HG02885 (cell line): ENCODE measurements around the gene RBP2.

Experiments used
- ATAC-seq: cut with Tn5 transposase; IDR thresholded peaks from one replicate; pipeline ENCODE4 v1.9.1; 2021; ENCODE audit warnings: mild to moderate bottlenecking; ENCODE audit not compliant: unreplicated experiment, poor library complexity

RBP2 gene

DNA sequence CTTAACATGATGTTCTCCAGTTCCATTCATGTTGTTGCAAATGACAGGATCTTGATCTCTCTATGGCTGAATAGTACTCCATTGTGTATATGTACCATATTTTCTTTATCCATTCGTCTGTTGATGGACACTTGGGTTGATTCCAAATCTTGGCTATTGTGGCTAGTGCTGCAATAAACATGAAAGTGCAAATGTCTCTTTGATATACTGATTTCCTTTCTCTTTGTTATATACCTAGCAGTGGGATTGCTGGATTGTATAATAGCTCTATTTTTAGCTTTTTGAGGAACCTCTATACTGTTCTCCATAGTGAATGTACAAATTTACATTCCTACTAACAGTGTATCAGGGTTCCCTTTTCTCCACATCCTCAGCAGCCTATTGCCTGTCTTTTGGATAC is 5.9 kb upstream of the RBP2 start:
- ATAC-seq = no peak

GRCh38 chr3:139481116-139481515 is 4.8 kb upstream of the RBP2 start:
- ATAC-seq = no peak

DNA sequence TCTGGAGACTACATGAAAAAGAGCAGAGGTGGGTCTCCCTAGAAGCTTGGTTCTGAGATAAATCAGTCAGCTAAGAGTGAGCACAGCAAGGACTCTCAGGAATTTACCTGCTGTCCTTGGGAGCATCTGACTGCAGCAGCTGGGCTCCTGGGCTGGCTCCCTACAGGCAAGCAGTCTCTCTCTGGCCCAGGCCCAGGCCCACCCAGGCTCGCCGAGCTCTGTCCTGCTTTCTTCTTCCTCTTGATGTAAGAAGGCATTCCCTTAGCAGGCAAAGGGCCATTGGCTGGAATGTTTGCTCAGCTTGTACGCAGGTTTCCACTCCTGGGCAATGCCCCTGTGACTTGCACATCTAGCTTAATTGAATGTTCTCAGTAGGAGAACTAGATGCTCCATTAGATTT is 4.3 kb upstream of the RBP2 start:
- ATAC-seq = no peak

DNA sequence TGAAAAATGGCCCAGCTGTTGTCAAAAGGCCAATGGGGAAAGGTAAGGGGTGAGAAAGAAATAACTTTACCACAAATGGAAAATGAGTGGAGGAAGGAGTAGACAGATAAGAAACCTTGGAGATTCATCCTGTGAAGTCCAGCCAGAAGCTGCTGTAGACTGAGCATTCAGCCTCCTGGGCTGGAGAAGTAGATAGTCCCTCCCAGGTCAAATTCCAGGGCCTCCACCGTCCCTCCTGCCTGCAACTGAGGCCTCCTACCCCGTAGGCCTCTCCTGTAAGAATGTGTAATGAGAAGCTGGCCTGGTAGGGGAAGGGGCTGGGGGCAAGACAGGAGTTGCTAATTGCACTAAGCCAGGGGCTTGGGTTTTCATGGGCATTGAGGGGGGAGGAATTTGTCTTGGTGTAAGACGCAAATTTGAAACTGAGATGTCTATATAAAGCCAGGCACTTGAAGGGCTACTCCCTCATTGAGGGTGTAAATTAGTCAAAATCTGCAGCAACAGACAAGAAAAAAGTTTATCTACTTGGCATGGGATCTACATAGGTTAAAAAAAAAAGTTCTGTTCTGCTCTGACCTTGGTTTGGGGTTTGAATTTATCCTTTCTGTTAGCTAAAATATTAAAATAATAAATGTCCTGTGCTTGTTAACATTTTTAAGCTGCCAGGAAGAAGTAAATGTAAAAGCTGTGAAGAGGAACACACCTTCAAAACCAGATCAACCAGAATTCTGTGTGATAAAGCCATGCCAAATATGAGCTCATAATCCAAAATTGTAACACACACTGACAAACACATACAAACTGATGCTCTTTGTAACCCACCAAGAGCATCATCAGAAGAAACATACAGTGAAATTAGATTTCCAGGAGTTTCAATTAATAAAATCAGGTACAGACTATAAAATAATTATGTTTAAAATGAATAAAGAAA is 1.7 kb upstream of the RBP2 start:
- ATAC-seq = no peak

DNA sequence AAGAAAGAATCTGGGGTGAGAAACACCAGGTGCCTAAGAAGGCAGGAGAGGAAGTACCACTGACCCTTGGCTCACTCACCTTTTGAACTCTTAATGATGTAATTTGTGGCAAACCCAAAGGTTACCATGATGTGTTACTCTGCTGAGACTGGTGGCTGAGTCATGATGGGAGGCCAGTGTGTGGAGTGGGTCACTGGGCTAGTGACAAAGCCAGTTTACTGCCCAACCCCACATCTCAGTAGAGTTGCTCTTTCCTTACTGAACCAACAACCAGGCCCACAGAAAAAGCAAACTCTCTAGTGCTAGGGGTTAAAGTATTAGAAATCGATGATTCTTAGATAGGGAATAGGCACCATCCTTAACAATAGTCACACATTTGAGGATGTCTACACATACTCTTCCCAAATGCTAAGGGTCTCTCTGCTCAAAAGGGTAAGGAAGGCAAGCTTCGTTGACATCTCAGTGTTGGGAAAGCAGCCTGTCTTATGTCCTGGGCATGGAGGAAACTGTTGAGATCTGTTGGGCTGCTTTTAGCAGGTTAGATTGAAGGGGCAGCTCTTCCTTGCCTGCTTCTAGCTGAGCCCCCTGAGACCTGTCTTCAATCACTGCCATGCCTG is 3.1 kb downstream of the RBP2 start:
- no peak for ATAC-seq

DNA sequence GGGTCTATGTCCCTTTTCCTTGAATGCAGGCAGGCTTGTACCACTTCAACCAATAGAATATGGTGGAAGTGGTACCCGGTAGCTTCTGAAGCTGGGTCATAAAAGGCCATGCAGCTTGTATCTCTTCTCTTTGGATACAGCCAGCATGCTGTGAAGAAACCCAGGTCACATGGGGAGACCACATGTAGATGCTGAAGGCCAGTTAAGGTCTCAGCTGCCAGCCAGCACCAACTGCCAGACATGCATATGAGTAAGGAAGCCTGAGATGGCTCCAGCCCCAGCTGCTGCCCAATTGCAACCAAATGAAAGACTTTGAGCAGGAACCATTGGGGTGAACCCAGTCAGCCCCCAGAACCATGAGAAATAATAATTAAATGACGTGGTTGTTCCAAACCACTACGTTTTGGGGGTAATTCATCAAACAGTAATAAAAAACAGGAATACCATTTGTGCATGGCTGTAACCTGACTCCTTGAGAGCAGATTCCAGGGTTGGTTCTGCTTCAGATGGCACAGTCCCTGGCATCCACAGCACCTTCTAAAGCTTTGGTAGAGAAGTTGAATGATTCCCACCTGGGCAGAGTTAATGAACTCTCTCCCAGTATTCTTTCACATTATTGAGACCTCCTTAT is 3.8 kb downstream of the RBP2 start:
- no peak for ATAC-seq

GRCh38 chr3:139470199-139470598 is 6.1 kb downstream of the RBP2 start:
- no peak for ATAC-seq

DNA sequence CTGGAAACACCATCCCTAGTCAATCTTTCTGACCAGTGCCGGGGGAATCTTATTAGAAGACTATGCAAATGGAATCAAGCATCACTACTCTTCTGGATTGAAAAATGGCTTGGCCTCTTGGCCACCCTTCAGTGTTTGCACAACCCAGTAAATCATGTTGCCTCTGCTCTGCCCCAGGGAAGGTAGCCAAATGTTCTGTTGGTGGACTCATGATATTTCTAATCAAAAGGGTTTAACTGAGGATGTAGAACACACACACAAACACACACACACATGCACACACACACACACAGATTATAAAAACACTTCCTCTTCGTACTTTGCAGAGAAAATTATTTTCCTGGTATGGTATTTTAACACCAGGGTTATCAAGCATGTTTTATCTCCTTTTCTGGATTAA is 7.9 kb downstream of the RBP2 start:
- no peak for ATAC-seq

- ATAC-seq = no peak
Observed at GRCh38 chr3:139466360-139466759, 10.0 kb downstream of the RBP2 start.

- ATAC-seq = no peak
Observed at GRCh38 chr3:139465636-139466035, 10.7 kb downstream of the RBP2 start.

DNA sequence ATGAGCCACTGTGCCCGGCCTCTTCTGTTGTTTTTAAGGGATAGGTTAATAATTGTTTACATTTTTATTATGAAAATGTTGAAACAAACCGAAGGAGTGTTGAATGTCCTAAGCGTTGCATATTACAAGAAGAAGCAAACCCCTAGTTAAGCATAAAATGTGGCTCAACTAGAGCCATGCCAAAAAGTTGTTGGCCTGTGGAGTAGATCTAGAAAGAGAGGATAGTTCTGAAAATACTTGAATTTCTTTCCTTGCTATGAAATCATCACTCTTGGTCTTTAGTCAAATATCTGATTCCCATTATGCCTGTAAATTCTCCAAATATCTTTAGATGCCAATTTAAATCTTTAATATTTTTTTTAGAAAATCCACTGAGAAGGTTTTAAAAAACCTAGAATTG is 12.8 kb downstream of the RBP2 start:
- ATAC-seq = no peak

DNA sequence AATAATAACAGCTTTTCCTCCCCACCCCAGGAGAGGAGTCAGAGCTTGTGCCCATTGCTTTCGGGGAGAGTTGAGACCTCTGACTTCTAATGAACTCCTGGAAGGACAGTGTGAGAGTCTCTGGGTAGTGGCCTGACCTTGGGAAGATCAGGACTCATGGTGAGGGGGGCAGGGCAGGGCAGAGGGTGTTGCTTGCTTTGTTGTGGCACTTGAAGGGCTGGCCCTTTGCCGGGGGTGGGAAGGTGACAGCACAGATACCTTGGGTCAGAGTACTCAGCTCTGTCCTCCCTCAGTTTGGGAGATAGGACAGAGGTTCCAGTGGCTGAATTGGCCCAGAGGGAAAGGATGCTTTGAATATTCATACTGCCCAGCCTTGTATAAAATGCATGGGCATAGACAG is 15.8 kb downstream of the RBP2 start:
- ATAC-seq = no peak

GRCh38 chr3:139460076-139460475 is 16.2 kb downstream of the RBP2 start:
- no peak for ATAC-seq

GRCh38 chr3:139458348-139458747 is 18.0 kb downstream of the RBP2 start:
- ATAC-seq = no peak

GRCh38 chr3:139457066-139457465 is 19.2 kb downstream of the RBP2 start:
- ATAC-seq = no peak

DNA sequence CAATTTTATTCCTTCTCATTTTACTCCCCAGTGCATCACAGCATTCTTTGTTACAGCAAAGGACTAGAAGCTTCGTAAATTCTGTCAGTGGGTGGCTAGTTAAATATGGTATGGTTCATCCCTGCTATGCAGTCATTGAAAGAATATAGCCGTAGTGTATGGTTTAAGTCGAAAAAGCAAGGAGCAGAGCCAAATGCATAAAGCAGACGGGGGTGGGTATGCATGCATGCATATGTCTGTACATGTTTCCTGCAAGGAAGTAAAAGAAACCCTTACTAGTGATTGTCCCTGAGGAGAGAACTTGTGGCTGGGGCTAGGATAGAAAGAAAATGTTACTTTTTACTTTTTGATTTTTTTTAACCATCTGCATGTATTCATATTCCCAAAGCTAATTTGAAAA is 19.9 kb downstream of the RBP2 start:
- ATAC-seq = no peak

GRCh38 chr3:139455855-139456254 is 20.5 kb downstream of the RBP2 start:
- no peak for ATAC-seq

DNA sequence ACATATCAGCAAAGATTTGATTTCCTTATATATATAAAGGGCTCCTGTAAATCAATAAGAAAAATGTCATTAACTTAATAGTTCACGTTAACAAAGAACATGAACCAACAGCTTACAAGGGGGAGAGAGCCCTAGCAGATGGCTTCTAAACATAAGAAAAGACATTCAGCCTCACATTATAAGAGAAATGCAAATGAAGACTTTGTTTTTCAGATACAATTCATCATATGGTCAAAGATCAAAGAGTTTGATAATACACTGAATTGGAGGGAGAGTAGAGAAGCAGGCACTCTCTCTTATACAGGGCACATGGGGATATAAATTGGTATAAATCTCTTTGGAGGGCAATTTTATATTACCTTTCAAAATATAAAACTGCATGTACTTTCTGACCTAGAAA is 21.1 kb downstream of the RBP2 start:
- ATAC-seq = no peak

- no peak for ATAC-seq
Observed at GRCh38 chr3:139454346-139454745, 22.0 kb downstream of the RBP2 start.

- ATAC-seq = no peak
Observed at GRCh38 chr3:139450159-139450558, 26.2 kb downstream of the RBP2 start.

DNA sequence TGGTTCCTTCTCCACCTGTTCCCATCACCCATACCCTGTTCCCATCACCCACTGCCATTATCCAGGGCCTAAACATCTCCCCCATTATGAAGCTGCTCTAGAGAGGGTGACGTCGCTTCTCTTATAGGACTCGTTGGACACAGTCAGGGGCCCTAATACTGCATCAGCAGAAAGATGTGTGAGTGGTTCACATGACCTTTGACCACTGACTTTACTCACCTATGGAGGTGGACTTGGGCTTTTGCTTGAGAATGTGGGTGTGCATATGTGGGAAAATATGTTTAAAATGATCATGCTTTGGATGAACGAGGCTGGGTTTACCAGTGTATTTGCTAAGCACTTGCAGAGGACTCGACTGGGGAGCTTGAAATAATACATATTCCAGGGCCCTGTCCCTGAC is 26.8 kb downstream of the RBP2 start:
- no peak for ATAC-seq
